SHP77 (cell line): Measurements from ENCODE around the gene FGF12.

Experiments used
- DNase-seq, 2 experiments: peaks; one replicate each; lab custom pipeline; 2025; lab: John Stamatoyannopoulos, UW

Gene FGF12

GRCh38 chr3:192259661-192260060 is 467.7 kb downstream of the FGF12 start:
- DNase-seq, result no peak

- no peak for DNase-seq
These were observed 468.6 kb downstream of the FGF12 start for GRCh38 chr3:192258721-192259120.

GRCh38 chr3:192255839-192256238 is 471.5 kb downstream of the FGF12 start:
- DNase-seq, result no peak

GRCh38 chr3:192253138-192253887 is 474.0 kb downstream of the FGF12 start:
- DNase-seq, result no peak

- DNase-seq, result no peak
These were observed 477.8 kb downstream of the FGF12 start for GRCh38 chr3:192249516-192249915.

DNA sequence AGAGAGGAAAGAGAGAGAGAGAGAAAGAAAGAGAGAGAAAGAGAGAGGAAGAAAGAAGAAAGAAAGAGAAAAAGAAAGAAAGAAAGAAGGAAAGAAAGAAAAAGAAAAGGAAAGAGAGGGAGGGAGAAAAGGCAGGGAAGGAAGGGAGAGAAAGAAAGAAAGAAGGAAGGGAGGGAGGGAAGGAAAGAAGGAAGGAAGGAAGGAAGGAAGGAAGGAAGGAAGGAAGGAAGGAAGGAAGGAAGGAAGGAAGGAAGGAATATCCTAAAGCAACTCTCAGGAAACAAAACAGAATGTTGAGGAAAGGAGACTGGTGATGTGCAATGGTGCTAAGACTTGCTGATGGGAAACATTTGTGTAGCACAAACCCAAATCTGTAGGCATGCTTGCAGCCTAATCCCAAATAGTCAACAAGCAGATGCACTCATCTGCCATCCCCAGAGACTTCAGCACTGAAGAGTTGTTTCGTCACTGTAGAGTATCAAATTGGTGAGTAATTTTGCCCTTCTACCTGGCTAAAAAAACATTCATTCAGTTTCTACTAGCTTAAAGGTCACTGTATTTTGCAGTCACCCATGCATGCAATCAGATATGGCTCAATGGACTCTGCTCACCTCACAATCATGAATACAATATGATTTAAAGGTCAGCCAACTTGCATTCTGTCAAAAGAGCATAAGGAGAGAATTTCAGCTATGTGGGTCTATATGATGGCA is 480.3 kb downstream of the FGF12 start:
- peak in 1 of 2 experiments; percentile 22 for DNase-seq

DNA sequence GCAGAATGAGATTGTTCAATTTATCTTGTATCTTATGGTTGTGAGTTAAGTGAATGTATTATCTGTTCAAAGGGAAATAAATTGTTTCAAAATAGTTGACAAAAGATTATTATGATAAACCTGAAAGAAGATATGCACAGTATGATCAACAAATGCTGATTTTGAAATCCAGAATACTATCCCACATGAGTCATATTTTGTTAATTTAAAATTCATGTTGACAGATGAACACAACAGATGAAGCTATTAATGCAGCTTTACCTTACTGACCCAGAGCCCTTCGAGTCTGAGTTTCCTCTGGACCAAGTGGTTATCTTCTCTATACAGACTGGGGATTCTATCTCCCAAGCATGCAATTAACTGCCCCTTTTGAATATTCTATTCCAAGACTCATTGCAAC is 482.8 kb downstream of the FGF12 start:
- DNase-seq, result no peak

DNA sequence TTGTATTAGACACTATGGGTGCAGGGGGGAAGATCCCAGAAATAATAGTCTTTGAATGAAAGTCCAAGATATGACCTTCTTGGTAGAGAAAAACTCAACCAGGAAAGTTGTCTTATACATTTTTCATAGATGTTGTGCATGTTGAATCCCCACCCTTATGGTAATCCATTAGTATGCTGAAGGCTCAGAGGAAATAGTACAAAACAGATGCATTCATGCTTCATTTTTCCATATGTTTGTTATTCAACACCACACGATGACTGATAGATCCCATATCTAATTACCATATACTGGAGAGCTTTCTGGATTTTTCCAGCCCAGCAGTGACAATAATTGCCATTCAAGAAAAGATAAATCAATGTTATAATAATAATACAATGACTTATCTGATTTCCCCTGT is 487.4 kb downstream of the FGF12 start:
- no peak for DNase-seq

- no peak for DNase-seq
These were observed 489.2 kb downstream of the FGF12 start for GRCh38 chr3:192237992-192238608.

- no peak for DNase-seq
These were observed 497.5 kb downstream of the FGF12 start for GRCh38 chr3:192229866-192230265.

GRCh38 chr3:192224634-192225155 is 502.6 kb downstream of the FGF12 start:
- DNase-seq, result no peak

DNA sequence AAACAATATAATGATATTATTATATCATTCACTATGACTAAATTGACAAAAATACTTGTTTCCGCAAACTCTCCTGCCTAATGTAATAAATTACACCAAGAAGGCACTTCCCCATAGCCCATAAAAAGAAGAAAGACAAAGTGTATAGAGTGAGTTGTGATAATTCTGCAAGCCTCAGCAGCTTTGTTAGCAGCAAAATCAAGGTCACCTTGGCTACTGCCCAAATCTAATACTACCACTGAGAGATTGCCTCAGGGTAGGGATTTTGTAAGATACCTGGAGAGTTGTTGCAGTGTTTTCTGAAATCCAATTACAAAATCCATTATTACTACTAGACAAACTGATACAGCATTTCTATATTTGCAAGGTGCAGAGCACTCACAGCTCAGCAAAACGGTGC is 503.5 kb downstream of the FGF12 start:
- no peak for DNase-seq

DNA sequence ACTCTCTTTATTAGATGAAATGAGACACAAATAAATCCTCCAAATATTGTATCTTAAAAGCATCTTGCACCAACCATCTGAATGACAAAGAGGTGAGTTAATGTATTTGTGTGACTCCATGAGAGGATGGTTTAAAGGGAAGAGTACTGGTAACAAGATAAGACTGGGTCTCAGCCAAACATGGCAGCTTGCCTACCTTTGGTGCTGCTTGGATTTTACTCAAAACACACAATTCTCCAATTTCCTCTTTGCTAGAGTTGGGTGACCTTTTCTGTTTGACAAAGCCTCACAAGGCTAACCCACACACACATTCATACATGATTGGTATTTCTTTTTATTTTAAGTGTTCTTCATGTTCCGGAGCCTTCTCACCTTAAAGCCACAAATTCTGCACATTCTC is 506.4 kb downstream of the FGF12 start:
- no peak for DNase-seq

GRCh38 chr3:192219926-192220325 is 507.4 kb downstream of the FGF12 start:
- DNase-seq, result no peak

GRCh38 chr3:192216067-192216466 is 511.3 kb downstream of the FGF12 start:
- DNase-seq, result no peak

GRCh38 chr3:192212979-192213378 is 514.4 kb downstream of the FGF12 start:
- no peak for DNase-seq

GRCh38 chr3:192212335-192212734 is 515.0 kb downstream of the FGF12 start:
- no peak for DNase-seq

DNA sequence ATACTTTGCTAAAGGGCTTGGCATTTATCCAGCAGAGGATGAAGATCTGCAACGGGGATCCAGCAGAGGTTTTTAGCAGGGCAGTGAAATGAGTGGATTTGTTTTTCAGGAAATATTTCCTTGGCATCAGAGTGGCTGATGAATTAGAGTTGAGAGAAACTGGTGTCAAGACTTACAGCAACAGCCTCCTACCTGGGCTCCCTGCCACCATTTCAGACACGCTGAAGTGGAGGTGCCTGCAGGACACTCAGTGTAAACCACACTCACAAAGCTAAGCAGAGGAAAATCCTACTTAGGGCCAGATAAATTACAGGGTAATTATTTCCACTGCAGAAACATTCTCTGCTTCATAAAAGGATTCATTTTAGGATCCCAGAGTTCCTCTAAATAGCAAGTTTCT is 519.7 kb downstream of the FGF12 start:
- DNase-seq, result no peak

- DNase-seq, result no peak
These were observed 520.1 kb downstream of the FGF12 start for GRCh38 chr3:192207239-192207638.

- no peak for DNase-seq
These were observed 533.3 kb downstream of the FGF12 start for GRCh38 chr3:192194085-192194484.

DNA sequence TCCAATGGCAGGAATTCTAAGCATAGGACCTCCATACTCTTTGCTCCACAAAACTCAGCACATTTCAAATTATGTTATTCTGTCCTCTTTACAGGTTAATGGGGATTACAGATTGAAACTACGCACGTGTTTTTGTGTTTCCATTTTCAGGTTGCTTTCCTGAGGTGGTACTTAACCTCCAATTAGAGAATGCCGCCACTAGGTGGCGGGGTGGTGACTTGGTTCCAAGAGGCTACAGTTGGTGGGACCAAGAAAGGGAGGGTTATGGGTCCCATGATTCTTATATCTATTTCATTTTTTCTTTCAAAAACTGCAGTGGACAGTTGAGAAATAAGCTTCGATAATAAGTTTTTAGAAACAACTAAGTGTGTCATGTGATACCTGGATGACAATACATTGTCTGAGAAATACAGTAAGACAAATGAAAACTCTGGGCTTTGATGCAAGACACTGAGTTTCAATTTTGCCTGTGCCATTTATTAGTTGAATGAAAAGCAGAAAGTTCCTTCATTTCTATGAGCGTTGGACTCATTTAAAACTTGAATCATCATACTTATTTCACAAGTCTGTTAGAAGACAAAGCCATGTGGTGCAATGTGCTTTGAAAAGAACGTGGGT is 539.0 kb downstream of the FGF12 start:
- DNase-seq, result peak; percentile 0 to 11

DNA sequence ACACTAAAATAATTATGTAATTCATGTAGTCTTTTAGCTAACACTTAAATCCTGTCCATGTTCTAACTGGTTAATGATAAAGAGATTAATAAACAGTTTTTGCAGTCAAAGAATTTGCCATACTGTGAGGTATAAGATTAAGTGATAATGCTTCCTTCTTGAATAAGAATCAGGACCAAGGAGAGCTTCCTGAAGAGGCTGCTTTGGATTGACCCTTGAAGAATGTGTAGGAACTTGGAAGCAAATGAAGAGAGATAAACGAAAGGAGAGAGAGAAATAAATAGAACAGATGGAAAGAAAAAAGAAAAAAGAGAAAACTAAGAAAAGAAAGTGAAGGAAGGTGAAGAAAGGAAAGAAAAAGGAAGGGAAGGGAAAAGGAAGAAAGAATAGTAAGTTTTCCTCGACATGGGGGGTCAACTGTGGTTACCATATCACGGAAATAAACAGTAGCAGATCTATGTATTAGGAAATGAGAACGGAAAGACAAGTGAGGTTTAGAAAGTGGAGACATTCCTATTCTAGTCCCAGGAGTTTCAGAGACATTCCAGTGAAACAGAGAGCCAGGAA is 539.8 kb downstream of the FGF12 start:
- DNase-seq, result no peak
